GM21515 (cell line): ENCODE data around the gene CPPED1.

Experiments
- ATAC-seq: cut with Tn5 transposase; IDR thresholded peaks from one replicate; pipeline ENCODE4 v1.9.1; 2021; ENCODE audit not compliant: unreplicated experiment

CPPED1 gene

GRCh38 chr16:12688951-12689850 lies 114.5 kb downstream of the CPPED1 start:
- ATAC-seq: no peak

GRCh38 chr16:12685806-12686205 lies 117.9 kb downstream of the CPPED1 start:
- no peak for ATAC-seq

- no peak for ATAC-seq
These were observed 121.1 kb downstream of the CPPED1 start for GRCh38 chr16:12682432-12683165.

GRCh38 chr16:12681653-12682052 lies 122.0 kb downstream of the CPPED1 start:
- no peak for ATAC-seq

- no peak for ATAC-seq
These were observed 123.2 kb downstream of the CPPED1 start for GRCh38 chr16:12680531-12680930.

- no peak for ATAC-seq
These were observed 123.9 kb downstream of the CPPED1 start for GRCh38 chr16:12679660-12680272.

GRCh38 chr16:12678983-12679382 lies 124.7 kb downstream of the CPPED1 start:
- ATAC-seq: no peak

- ATAC-seq: no peak
These were observed 126.2 kb downstream of the CPPED1 start for GRCh38 chr16:12677502-12677901.

- ATAC-seq: no peak
These were observed 127.8 kb downstream of the CPPED1 start for GRCh38 chr16:12675852-12676251.

- ATAC-seq: no peak
These were observed 128.6 kb downstream of the CPPED1 start for GRCh38 chr16:12675046-12675445.

- ATAC-seq: no peak
These were observed 129.2 kb downstream of the CPPED1 start for GRCh38 chr16:12674524-12674923.

GRCh38 chr16:12674071-12674470 lies 129.6 kb downstream of the CPPED1 start:
- no peak for ATAC-seq

GRCh38 chr16:12673466-12673865 lies 130.2 kb downstream of the CPPED1 start:
- ATAC-seq: no peak

- no peak for ATAC-seq
These were observed 130.7 kb downstream of the CPPED1 start for GRCh38 chr16:12672986-12673385.

- ATAC-seq: no peak
These were observed 133.8 kb downstream of the CPPED1 start for GRCh38 chr16:12669908-12670307.

GRCh38 chr16:12667909-12668308 lies 135.8 kb downstream of the CPPED1 start:
- ATAC-seq: no peak

GRCh38 chr16:12664164-12664733 lies 139.4 kb downstream of the CPPED1 start:
- no peak for ATAC-seq

GRCh38 chr16:12661656-12662172 lies 142.0 kb downstream of the CPPED1 start:
- no peak for ATAC-seq

- no peak for ATAC-seq
These were observed 143.8 kb downstream of the CPPED1 start for GRCh38 chr16:12659871-12660270.

- no peak for ATAC-seq
These were observed 145.2 kb downstream of the CPPED1 start for GRCh38 chr16:12658506-12658905.

GRCh38 chr16:12655537-12655936 lies 148.2 kb downstream of the CPPED1 start:
- ATAC-seq: no peak
